Transverse colon (tissue), 4 donors: Measurements from ENCODE around the gene IL7R. TPM values are rescaled to one million over a fixed set of nuclear protein-coding genes. Genes with fewer than 3 reads are reported as not detected.

Experiments used
- DNase-seq: peaks from one replicate; pipeline ENCODE4 v3.0.0-alpha.2; 2019
- H3K27ac ChIP-seq, 4 donors: fragments of 200-600 bp; sonication (generic); 2 replicates each; pipeline ENCODE4 v1.5.1; 2016 to 2018; ENCODE audit warnings: inconsistent platforms in 4 of 4
- H3K27me3 ChIP-seq: fragments of 200-600 bp; sonication (generic); 2 replicates; pipeline ENCODE4 v1.5.1; 2017; ENCODE audit warnings: inconsistent platforms
- H3K36me3 ChIP-seq, 4 donors: fragments of 200-600 bp; sonication (generic); 2 replicates each; pipeline ENCODE4 v1.5.1; 2017 to 2019; ENCODE audit warnings: inconsistent platforms in 4 of 4
- H3K4me1 ChIP-seq, 4 donors: fragments of 200-600 bp; sonication (generic); 2 replicates each; pipeline ENCODE4 v1.5.1; 2017 to 2020; ENCODE audit warnings: inconsistent platforms in 4 of 4
- H3K4me3 ChIP-seq, 4 donors: fragments of 200-600 bp; sonication (generic); 1 replicate in 1 of 4; 2 replicates in 3 of 4; pipeline versions ENCODE4 v1.5.1 to v1.6.1; 2017 to 2019; ENCODE audit warnings: inconsistent platforms in 4 of 4
- H3K9me3 ChIP-seq, 2 donors: fragments of 200-600 bp; sonication (generic); 2 replicates each; pipeline ENCODE4 v1.5.1; 2017 to 2019; ENCODE audit warnings: inconsistent platforms in 2 of 2
- CTCF ChIP-seq, 5 experiments: fragments of 200-600 bp in 3 of 5; fragments of 450-650 bp in 2 of 5; sonication (generic) in 3 of 5; IDR thresholded peaks; 1 replicate in 2 of 5; 2 replicates in 3 of 5; pipeline ENCODE4 v1.5.1; 2016 to 2017; ENCODE audit warnings: antibody characterized with exemption in 5 of 5, inconsistent platforms in 3 of 5, mild to moderate bottlenecking in 2 of 5, moderate library complexity in 1 of 5
- EP300 ChIP-seq: sonication (generic); formaldehyde crosslinking; IDR thresholded peaks from one replicate; pipeline ENCODE4 v1.6.1; 2017; ENCODE audit warnings: antibody characterized with exemption, low read depth
- POLR2A ChIP-seq: fragments of 450-650 bp; IDR thresholded peaks from one replicate; pipeline ENCODE4 v1.6.1; 2016; ENCODE audit warnings: antibody characterized with exemption, mild to moderate bottlenecking, moderate library complexity
- POLR2AphosphoS5 ChIP-seq, 3 donors: sonication (generic); formaldehyde crosslinking; IDR thresholded peaks; one replicate each; pipeline ENCODE4 v1.6.1; 2016; ENCODE audit warnings: antibody characterized with exemption in 3 of 3
- WGBS, 2 donors: methylation state at CpG; one replicate each; pipeline ENCODE4 v1.1.5; 2018; ENCODE audit warnings: low coverage in 1 of 2; 5-methylcytosine and 5-hydroxymethylcytosine counted together
- in situ Hi-C, 4 donors: fragments of 200-750 bp; cut with MboI; loops; one replicate each; pipeline versions ENCODE4 v1.15.0 to v1.15.1; 2017; ENCODE audit warnings: low sequenced_read_pairs in 3 of 4, low pct_ligation_motif_present in 1 of 4, low pct_unique_long_range_greater_than_20kb in 1 of 4
- intact Hi-C: fragments of 100-400 bp; cut with DNase I; formaldehyde crosslinking; loops from one replicate; pipeline ENCODE4 v1.15.1; 2023; ENCODE audit warnings: low total_unique reads
- total RNA-seq, 4 donors: library from RNA; depleted of rRNA; stranded (reverse); fragments of >200 nt; gene quantifications; one replicate each; pipeline ENCODE4 v1.1.0, GENCODE V29; 2016

IL7R gene
- total RNA-seq, 4 donors from 2014 or later = 3.2 to 54.8 (median 17.9) TPM

- intact Hi-C loops (no loop called here), in situ Hi-C loops (no loop called here)
- Histone ChIP-seq H3K27me3 (no peaks in the 10 kb centered on the region), H3K27ac (no peak overlapping the region), H3K36me3 (no peaks in the 10 kb centered on the region), H3K4me3 (no peak overlapping the region), H3K4me1 (no peaks in the 10 kb centered on the region), H3K9me3 (no peaks in the 10 kb centered on the region)
- TF ChIP-seq POLR2A (no peak), POLR2AphosphoS5 (IDR thresholded peaks at IDR 0.05) (no peak), CTCF (IDR thresholded peaks at IDR 0.05) (no peak)
- 76 to 83% methylated on average over 2 of the region's 2 CpGs for WGBS, 2 donors
- DNase-seq = no peak
Measured at GRCh38 chr5:35879096-35879495, 22.4 kb downstream of the IL7R start.

GRCh38 chr5:35879649-35880048 lies 23.0 kb downstream of the IL7R start:
- no peaks in the 10 kb centered on the region for H3K4me1 ChIP-seq
- in situ Hi-C loops (no loop called here), intact Hi-C loops (no loop called here)
- H3K27me3 ChIP-seq = no peaks in the 10 kb centered on the region
- H3K9me3 ChIP-seq = no peaks in the 10 kb centered on the region
- no peak overlapping the region for H3K27ac ChIP-seq
- H3K36me3 ChIP-seq = no peaks in the 10 kb centered on the region
- no peak for DNase-seq
- H3K4me3 ChIP-seq = no peak overlapping the region
- TF ChIP-seq CTCF (IDR thresholded peaks at IDR 0.05) (no peak), EP300 (no peak), POLR2A (no peak), POLR2AphosphoS5 (IDR thresholded peaks at IDR 0.05) (no peak)

GRCh38 chr5:35880156-35880555 lies 23.5 kb downstream of the IL7R start:
- Histone ChIP-seq H3K27ac (no peak overlapping the region), H3K4me3 (no peak overlapping the region), H3K27me3 (no peaks in the 10 kb centered on the region), H3K9me3 (no peaks in the 10 kb centered on the region), H3K36me3 (no peaks in the 10 kb centered on the region), H3K4me1 (no peaks in the 10 kb centered on the region)
- no peak for TF ChIP-seq POLR2A
- TF ChIP-seq EP300 = no peak
- TF ChIP-seq CTCF (IDR thresholded peaks at IDR 0.05) = no peak
- no peak for TF ChIP-seq POLR2AphosphoS5 (IDR thresholded peaks at IDR 0.05)
- intact Hi-C loops = no loop called here
- in situ Hi-C loops = no loop called here
- DNase-seq = no peak
- 88 to 95% methylated on average over 1 of the region's 1 CpG for WGBS, 2 donors

- in situ Hi-C loops = no loop called here
- H3K4me1 ChIP-seq = no peaks in the 10 kb centered on the region
- H3K9me3 ChIP-seq = no peaks in the 10 kb centered on the region
- no peaks in the 10 kb centered on the region for H3K27me3 ChIP-seq
- H3K27ac ChIP-seq = no peak overlapping the region
- H3K36me3 ChIP-seq = no peaks in the 10 kb centered on the region
- H3K4me3 ChIP-seq = no peak overlapping the region
- 70% methylated on average over 2 of the region's 2 CpGs; no CpG with 5 or more reads in 1 of the 2 donors for WGBS, 2 donors
- intact Hi-C loops = no loop called here
- DNase-seq = no peak
- no peak for TF ChIP-seq CTCF (IDR thresholded peaks at IDR 0.05)
- no peak for TF ChIP-seq EP300
- no peak for TF ChIP-seq POLR2AphosphoS5 (IDR thresholded peaks at IDR 0.05)
- TF ChIP-seq POLR2A = no peak
Measured at GRCh38 chr5:35881758-35882157, 25.1 kb downstream of the IL7R start.
